Hepatocyte (in vitro differentiated cells): Measurements from ENCODE around the gene PLEKHG3.

ENCODE experiments used
- EZH2 ChIP-seq: fragments of 200-600 bp; sonication (generic); IDR thresholded peaks from 2 replicates; pipeline ENCODE4 v1.6.1; 2016; ENCODE audit warnings: antibody characterized with exemption, mild to moderate bottlenecking, borderline replicate concordance
- EZH2phosphoT487 ChIP-seq: fragments of 200-600 bp; sonication (generic); IDR thresholded peaks from one replicate; pipeline ENCODE4 v1.6.1; 2018; ENCODE audit warnings: antibody characterized with exemption, mild to moderate bottlenecking, low read depth, moderate library complexity; ENCODE audit not compliant: unreplicated experiment, severe bottlenecking
- TF ChIP-seq, protein P1 (sequence below): fragments of 200-600 bp; sonication (generic); IDR thresholded peaks from 2 replicates; pipeline ENCODE4 v1.5.1; 2016; ENCODE audit warnings: antibody characterized with exemption, mild to moderate bottlenecking; ENCODE audit not compliant: poor library complexity

DNA sequence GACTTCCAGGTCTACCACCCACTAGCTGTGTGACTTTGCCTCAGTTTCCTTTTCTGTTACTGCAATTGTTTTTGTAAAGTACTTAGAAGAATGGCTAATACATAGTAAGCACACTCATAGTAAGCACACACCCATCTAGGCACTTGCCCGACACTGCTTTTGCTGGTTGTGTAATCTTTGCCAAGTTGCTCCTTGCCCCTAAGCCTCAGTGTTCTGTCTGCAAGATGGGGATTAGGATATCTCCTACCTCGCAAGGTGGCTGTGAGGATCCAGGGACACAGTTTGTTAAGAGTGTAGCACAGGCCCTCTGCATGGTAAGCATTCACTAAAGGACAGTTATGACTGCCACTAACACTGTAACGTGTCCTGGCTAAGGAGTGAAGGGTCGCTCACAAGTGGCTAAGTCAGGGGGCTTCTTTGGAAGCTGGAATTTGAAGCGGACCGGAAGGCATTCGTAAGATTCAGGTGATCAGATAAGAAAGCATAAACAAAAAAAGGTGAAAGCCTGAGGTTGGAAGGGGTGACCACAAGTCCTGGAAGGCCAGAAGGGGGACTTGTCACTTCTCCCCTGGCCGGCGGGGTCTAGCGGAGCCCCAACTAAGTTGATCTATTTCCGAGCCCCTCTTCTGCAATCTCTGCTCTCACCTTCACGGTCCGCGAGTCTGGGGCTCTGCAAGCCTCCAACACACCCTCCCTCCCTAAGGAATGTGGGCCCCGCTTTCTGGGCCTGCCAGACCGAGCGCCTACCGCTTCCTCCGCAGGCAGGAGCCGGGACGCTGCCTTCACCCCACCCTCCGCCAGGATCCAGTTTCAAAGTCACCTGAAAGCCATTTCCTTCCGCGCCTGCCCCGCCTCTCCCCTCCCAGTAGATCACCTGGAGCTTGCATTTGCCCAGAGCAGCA, 1.5 kb upstream of the PLEKHG3 start:
- TF ChIP-seq, protein P1, sequence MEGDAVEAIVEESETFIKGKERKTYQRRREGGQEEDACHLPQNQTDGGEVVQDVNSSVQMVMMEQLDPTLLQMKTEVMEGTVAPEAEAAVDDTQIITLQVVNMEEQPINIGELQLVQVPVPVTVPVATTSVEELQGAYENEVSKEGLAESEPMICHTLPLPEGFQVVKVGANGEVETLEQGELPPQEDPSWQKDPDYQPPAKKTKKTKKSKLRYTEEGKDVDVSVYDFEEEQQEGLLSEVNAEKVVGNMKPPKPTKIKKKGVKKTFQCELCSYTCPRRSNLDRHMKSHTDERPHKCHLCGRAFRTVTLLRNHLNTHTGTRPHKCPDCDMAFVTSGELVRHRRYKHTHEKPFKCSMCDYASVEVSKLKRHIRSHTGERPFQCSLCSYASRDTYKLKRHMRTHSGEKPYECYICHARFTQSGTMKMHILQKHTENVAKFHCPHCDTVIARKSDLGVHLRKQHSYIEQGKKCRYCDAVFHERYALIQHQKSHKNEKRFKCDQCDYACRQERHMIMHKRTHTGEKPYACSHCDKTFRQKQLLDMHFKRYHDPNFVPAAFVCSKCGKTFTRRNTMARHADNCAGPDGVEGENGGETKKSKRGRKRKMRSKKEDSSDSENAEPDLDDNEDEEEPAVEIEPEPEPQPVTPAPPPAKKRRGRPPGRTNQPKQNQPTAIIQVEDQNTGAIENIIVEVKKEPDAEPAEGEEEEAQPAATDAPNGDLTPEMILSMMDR, result no peak
- TF ChIP-seq EZH2 (no peak), EZH2phosphoT487 (no peak)
